Ectodermal cell (in vitro differentiated cells): Measurements from ENCODE around the gene CD80. TPM values are rescaled to one million over a fixed set of nuclear protein-coding genes. Genes with fewer than 3 reads are reported as not detected.

Source experiments
- H3K27ac ChIP-seq: 2 replicates; pipeline ENCODE4 v1.7.0; 2013; ENCODE audit warnings: mild to moderate bottlenecking, low read depth, low read length; ENCODE audit not compliant: insufficient read depth, poor library complexity, severe bottlenecking
- H3K27me3 ChIP-seq: 2 replicates; pipeline ENCODE4 v1.7.0; 2013; ENCODE audit warnings: mild to moderate bottlenecking, low read length; ENCODE audit not compliant: insufficient read depth, control insufficient read depth, poor library complexity, severe bottlenecking
- H3K36me3 ChIP-seq: one replicate; pipeline ENCODE4 v1.7.0; 2013; ENCODE audit warnings: low read length; ENCODE audit not compliant: control insufficient read depth, insufficient read depth
- H3K4me1 ChIP-seq: one replicate; pipeline ENCODE4 v1.7.0; 2013; ENCODE audit warnings: low read length; ENCODE audit not compliant: control insufficient read depth, insufficient read depth
- H3K4me3 ChIP-seq: 2 replicates; pipeline ENCODE4 v1.7.0; 2013; ENCODE audit warnings: low read depth, low read length, control low read depth; ENCODE audit not compliant: insufficient read depth
- H3K9me3 ChIP-seq: 2 replicates; pipeline ENCODE4 v1.7.0; 2013; ENCODE audit warnings: mild to moderate bottlenecking, low read length, moderate library complexity; ENCODE audit not compliant: control insufficient read depth
- WGBS, 2 experiments: methylation state at CpG; one replicate each; pipeline ENCODE4 v1.1.7; 2013; ENCODE audit warnings: missing lambda C conversion rate in 2 of 2; 5-methylcytosine and 5-hydroxymethylcytosine counted together
- polyA plus RNA-seq, 4 experiments: library from polyadenylated mRNA; stranded (reverse); fragments of 50-300 nt; gene quantifications; one replicate each; pipeline ENCODE4 v1.2.3, GENCODE V29; 2013

CD80 gene, protein sequence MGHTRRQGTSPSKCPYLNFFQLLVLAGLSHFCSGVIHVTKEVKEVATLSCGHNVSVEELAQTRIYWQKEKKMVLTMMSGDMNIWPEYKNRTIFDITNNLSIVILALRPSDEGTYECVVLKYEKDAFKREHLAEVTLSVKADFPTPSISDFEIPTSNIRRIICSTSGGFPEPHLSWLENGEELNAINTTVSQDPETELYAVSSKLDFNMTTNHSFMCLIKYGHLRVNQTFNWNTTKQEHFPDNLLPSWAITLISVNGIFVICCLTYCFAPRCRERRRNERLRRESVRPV
- polyA plus RNA-seq (2013, experiment 1 of 4) = not detected
- 0.12 TPM for polyA plus RNA-seq (2013, experiment 2 of 4)
- polyA plus RNA-seq (2013, experiment 3 of 4) = 0.27 TPM
- polyA plus RNA-seq (2013, experiment 4 of 4) = 0.20 TPM

GRCh38 chr3:119559441-119559963, at the start of gene CD80:
Gene CD80 (minus strand): TSS chr3:119559614. CDS start chr3:119557728, 1,886 bp downstream.
- WGBS, 2 experiments = 35 to 42% methylated on average over 7 of the region's 7 CpGs
- H3K27ac ChIP-seq = no peak within 1 kb of the TSS
- H3K4me1 ChIP-seq = peaks cover 7% of the 10 kb centered on the region
- no peaks in the 10 kb centered on the region for H3K36me3 ChIP-seq
- no peaks in the 10 kb centered on the region for H3K27me3 ChIP-seq
- H3K4me3 ChIP-seq = no peak within 1 kb of the TSS
- no peaks in the 10 kb centered on the region for H3K9me3 ChIP-seq

GRCh38 chr3:119608405-119609000, 49.1 kb upstream of the CD80 start:
- H3K27ac ChIP-seq = no peak overlapping the region
- WGBS, 2 experiments = 81 to 90% methylated on average over 6 of the region's 6 CpGs
- no peaks in the 10 kb centered on the region for H3K36me3 ChIP-seq
- no peaks in the 10 kb centered on the region for H3K9me3 ChIP-seq
- no peak overlapping the region for H3K4me3 ChIP-seq
- no peaks in the 10 kb centered on the region for H3K27me3 ChIP-seq
- no peaks in the 10 kb centered on the region for H3K4me1 ChIP-seq

DNA sequence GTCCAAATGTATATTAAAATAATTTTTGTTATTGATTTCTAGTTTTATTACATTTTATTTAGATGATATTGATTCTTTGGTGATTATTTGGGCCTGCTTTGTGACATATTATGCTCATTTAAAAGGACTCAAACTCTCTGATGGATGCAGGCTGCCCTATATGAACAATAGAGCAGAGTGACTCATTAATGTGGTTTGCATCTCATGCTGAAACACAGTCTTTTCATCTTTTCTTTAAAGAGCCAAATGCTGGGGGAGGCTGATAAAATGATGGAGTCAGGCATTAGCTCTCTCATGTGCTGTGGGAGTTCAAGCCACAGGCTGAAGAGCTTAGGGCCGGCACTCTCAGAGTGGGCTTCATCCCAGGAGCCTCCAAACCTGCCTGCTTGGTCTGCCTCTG, 45.5 kb upstream of the CD80 start:
- Histone ChIP-seq H3K36me3 (no peaks in the 10 kb centered on the region), H3K4me1 (no peaks in the 10 kb centered on the region), H3K27me3 (no peaks in the 10 kb centered on the region), H3K9me3 (no peaks in the 10 kb centered on the region), H3K4me3 (no peak overlapping the region), H3K27ac (no peak overlapping the region)
- WGBS, 2 experiments = 88 to 92% methylated on average over 1 of the region's 1 CpG

DNA sequence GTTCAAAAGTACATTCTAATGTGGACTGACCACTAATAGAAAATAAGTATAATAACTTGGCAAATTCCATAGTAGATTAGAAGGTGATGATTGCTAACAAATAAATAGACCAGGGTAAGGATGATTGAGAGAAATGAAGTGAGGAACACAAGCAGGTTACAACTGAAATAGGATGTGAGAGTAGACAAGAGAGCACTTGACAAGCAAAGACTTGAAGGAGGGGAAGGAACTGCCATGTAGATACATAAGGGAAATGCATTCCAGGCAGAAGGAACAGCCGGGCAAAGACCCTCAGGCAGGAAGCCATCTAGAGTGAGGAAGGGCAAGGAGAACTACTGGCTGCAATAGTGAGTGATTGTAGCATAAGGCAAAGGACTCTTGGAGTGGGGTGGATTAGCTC, 43.3 kb upstream of the CD80 start:
- no peaks in the 10 kb centered on the region for H3K27me3 ChIP-seq
- H3K4me1 ChIP-seq = no peaks in the 10 kb centered on the region
- H3K27ac ChIP-seq = no peak overlapping the region
- H3K4me3 ChIP-seq = no peak overlapping the region
- no peaks in the 10 kb centered on the region for H3K36me3 ChIP-seq
- H3K9me3 ChIP-seq = no peaks in the 10 kb centered on the region
- 86 to 92% methylated on average over 1 of the region's 1 CpG for WGBS, 2 experiments

GRCh38 chr3:119601154-119601553, 41.7 kb upstream of the CD80 start:
- 88 to 91% methylated on average over 3 of the region's 3 CpGs for WGBS, 2 experiments
- H3K4me1 ChIP-seq = no peaks in the 10 kb centered on the region
- no peaks in the 10 kb centered on the region for H3K36me3 ChIP-seq
- H3K9me3 ChIP-seq = no peaks in the 10 kb centered on the region
- no peak overlapping the region for H3K27ac ChIP-seq
- H3K27me3 ChIP-seq = no peaks in the 10 kb centered on the region
- no peak overlapping the region for H3K4me3 ChIP-seq

- H3K27me3 ChIP-seq = no peaks in the 10 kb centered on the region
- no peak overlapping the region for H3K4me3 ChIP-seq
- no peaks in the 10 kb centered on the region for H3K9me3 ChIP-seq
- 35 to 40% methylated on average over 5 of the region's 5 CpGs for WGBS, 2 experiments
- H3K36me3 ChIP-seq = no peaks in the 10 kb centered on the region
- no peaks in the 10 kb centered on the region for H3K4me1 ChIP-seq
- H3K27ac ChIP-seq = no peak overlapping the region
These were observed 41.3 kb upstream of the CD80 start for GRCh38 chr3:119600732-119601131.

GRCh38 chr3:119599558-119600174, 40.3 kb upstream of the CD80 start:
- H3K27me3 ChIP-seq = no peaks in the 10 kb centered on the region
- no peaks in the 10 kb centered on the region for H3K4me1 ChIP-seq
- WGBS, 2 experiments = 94 to 95% methylated on average over 6 of the region's 6 CpGs
- no peak overlapping the region for H3K4me3 ChIP-seq
- no peak overlapping the region for H3K27ac ChIP-seq
- no peaks in the 10 kb centered on the region for H3K36me3 ChIP-seq
- no peaks in the 10 kb centered on the region for H3K9me3 ChIP-seq

GRCh38 chr3:119598410-119599098, 39.1 kb upstream of the CD80 start:
- no peaks in the 10 kb centered on the region for H3K9me3 ChIP-seq
- 91 to 100% methylated on average over 1 of the region's 1 CpG for WGBS, 2 experiments
- H3K36me3 ChIP-seq = no peaks in the 10 kb centered on the region
- H3K4me3 ChIP-seq = no peak overlapping the region
- no peak overlapping the region for H3K27ac ChIP-seq
- no peaks in the 10 kb centered on the region for H3K27me3 ChIP-seq
- no peaks in the 10 kb centered on the region for H3K4me1 ChIP-seq

GRCh38 chr3:119597548-119598288, 38.3 kb upstream of the CD80 start, which contains the start of gene PLA1A:
Gene PLA1A (plus strand): TSS chr3:119597885. CDS start chr3:119597914, 29 bp downstream.
- no peaks in the 10 kb centered on the region for H3K9me3 ChIP-seq
- no peak within 1 kb of the TSS for H3K27ac ChIP-seq
- no peaks in the 10 kb centered on the region for H3K4me1 ChIP-seq
- no peaks in the 10 kb centered on the region for H3K27me3 ChIP-seq
- 91 to 92% methylated on average over 6 to 7 of the region's 7 CpGs for WGBS, 2 experiments
- no peaks in the 10 kb centered on the region for H3K36me3 ChIP-seq
- H3K4me3 ChIP-seq = no peak within 1 kb of the TSS
